HG03571 (cell line): Measurements from ENCODE around the gene PDXK.
"Not testable (repeated sequence)": the region's sequence is repeated elsewhere in the genome, so short reads cannot be mapped to it uniquely, and the experiment has no call there.

ENCODE experiments used
- ATAC-seq: cut with Tn5 transposase; IDR thresholded peaks from one replicate; pipeline ENCODE4 v1.9.1; 2021; ENCODE audit not compliant: unreplicated experiment

Gene PDXK

GRCh38 chr21:43718872-43719747 is at the start of gene PDXK:
TSS of gene PDXK (plus strand) at chr21:43719129. CDS start at chr21:43719295, 166 bp downstream.
- ATAC-seq, result peak; percentile 52

GRCh38 chr21:43669828-43670605 is 48.9 kb upstream of the PDXK start:
- ATAC-seq, result no peak

DNA sequence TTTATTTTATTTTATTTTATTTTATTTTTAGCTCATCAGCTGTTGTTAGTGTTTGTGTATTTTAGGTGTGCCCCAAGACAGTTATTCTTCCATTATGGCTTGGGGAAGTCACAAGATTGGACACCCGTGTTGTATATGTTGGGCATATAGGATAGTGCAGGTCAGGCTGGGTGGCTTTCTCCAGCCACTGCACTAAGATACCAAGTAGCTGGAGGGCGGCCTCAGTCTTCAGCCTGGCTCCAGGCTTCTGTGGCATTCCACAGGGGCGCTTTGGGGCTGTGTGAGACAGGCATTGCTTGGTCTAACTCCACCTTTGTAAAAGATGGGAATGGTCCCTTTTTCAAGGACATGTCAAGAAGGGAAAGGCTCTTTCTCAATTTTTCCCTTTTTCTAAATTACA is 43.1 kb upstream of the PDXK start:
- no peak for ATAC-seq

- ATAC-seq, result no peak
These were observed 42.5 kb upstream of the PDXK start for GRCh38 chr21:43676391-43676790.

GRCh38 chr21:43679951-43680350 is 39.0 kb upstream of the PDXK start:
- no peak for ATAC-seq

- not testable (repeated sequence) for ATAC-seq
These were observed 38.5 kb upstream of the PDXK start for GRCh38 chr21:43680421-43680820.

- no peak for ATAC-seq
These were observed 37.3 kb upstream of the PDXK start for GRCh38 chr21:43681650-43682049.

DNA sequence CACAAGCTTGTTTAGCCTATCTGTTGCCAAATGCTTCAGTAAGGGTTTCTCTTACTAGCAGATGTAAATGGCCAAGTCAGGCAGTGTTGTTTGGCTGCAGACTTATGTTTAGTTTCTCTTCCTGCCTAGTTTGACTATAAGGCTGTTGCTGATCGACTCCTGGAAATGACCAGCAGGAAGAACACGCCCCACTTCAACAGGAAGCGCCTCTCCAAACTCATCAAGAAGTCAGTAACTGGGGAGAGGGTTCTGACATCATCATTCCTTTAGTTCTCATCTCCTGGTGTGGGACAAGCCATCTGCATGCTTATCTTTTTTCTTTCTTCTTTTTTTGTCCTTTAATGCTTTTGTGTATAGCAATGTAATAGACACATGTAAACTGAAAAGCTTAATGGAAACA is 34.5 kb upstream of the PDXK start:
- no peak for ATAC-seq

GRCh38 chr21:43686811-43687565 is 31.9 kb upstream of the PDXK start:
- no peak for ATAC-seq

DNA sequence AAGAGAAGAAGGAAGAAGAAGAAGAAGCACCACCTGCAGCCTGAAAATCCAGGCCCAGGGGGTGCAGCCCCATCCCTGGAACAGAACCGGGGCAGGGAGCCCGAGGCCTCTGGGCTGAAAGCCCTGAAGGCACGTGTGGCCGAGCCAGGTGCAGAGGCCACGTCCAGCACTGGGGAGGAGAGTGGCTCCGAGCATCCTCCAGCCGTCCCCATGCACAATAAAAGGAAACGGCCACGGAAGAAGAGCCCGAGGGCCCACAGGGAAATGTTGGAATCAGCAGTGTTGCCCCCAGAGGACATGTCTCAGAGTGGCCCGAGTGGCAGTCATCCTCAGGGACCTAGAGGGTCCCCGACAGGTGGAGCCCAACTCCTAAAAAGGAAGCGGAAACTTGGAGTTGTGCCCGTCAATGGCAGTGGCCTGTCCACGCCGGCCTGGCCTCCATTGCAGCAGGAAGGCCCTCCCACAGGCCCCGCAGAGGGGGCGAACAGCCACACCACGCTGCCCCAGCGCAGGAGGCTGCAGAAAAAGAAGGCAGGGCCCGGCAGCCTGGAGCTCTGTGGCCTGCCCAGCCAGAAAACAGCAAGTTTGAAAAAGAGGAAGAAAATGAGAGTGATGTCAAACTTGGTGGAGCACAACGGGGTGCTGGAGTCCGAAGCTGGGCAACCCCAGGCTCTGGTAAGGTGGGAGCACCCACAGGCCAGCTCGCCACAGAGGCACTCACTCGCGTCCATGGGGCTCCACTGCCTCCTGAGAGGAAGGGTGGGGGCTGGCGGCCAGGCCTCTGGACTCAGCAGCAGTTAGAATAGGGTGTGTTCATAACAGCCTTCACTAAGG is 31.1 kb upstream of the PDXK start:
- no peak for ATAC-seq

GRCh38 chr21:43688906-43689305 is 30.0 kb upstream of the PDXK start:
- ATAC-seq, result no peak

DNA sequence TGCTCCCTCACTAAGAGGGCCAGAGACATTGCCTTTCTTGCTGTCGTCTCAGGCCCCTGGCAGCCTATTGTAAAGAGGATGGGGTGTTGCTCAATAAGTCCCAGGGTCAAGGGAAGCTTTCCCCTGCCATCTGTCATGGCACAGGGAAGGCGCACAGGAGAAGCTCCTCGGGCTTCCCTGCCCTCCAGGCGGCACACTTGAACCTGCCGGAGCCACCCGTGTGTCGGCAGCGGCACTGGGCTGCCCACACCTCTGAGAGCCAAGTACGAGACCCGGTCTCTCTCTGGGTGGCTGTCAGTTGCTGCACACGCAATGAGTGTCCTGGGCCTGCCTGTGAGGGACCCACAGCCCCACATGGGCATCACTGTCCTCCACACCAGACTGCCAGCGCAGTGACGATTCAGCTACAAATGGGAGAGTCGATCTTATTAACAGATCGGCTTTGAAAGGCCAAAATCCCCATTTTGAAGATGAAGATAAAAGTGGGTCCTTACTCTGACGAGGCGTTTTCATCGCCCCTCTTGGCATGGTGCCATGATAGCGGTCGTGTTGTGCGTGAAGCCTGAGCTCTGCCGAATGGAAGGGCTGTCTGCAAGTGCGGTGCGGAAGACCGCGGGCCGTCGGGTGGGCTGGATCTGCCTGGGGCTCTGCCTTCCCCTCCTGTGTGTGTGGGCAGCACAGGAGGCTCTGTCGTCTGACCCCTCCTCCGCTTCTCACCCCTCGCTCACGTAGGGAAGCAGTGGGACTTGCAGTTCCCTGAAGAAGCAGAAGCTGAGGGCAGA is 29.2 kb upstream of the PDXK start:
- no peak for ATAC-seq

GRCh38 chr21:43690346-43690745 is 28.6 kb upstream of the PDXK start:
- ATAC-seq, result no peak

DNA sequence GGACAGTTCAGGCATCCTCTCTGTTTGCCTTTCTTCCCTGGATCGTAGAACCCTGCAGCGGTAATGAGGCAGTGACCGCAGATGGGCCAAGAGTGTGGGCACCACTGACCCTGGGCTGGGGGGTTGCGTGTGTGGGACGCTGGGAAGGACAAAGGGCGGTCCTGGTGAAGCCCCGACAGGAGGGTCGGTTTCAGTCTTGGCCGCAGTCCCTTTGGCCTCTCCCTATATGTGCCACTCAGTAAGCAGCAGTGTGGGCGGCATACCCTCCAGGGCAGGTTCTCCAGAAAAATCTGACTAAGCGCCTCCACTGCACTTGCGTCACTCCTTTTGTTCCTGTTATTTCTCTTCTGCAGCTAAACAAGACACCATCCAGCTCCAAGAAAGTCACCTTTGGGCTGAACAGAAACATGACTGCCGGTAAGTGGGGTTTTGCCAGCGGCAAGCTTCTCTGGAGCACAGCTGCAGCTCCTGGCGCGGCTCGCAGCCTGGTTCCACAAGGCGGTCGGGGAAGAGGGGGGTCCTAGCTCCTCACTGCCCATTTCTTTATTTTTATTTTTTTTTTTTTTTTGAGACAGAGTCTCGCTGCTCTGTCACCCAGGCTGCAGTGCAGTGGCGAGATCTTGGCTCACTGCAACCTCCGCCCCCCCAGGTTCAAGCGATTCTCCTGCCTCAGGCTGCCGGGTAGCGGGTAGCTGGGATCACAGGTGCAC is 27.7 kb upstream of the PDXK start:
- ATAC-seq, result no peak

- ATAC-seq, result no peak
These were observed 27.1 kb upstream of the PDXK start for GRCh38 chr21:43691801-43692200.

DNA sequence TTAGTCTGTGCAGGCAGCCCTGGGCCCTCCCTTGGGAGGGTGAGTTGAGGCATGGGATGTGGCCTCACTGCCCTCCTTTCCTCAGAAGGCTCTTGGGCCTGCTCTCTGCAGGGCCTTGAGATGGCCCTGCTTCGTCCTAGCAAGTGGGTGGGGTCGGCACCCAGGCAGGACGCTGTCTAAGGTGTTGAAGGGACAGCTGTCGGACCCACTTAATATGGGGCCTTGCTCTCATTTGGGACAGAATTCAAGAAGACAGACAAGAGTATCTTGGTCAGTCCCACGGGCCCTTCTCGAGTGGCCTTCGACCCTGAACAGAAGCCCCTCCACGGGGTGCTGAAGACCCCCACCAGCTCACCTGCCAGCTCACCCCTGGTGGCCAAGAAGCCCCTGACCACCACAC is 26.0 kb upstream of the PDXK start:
- no peak for ATAC-seq

- no peak for ATAC-seq
These were observed 24.9 kb upstream of the PDXK start for GRCh38 chr21:43693981-43694380.

DNA sequence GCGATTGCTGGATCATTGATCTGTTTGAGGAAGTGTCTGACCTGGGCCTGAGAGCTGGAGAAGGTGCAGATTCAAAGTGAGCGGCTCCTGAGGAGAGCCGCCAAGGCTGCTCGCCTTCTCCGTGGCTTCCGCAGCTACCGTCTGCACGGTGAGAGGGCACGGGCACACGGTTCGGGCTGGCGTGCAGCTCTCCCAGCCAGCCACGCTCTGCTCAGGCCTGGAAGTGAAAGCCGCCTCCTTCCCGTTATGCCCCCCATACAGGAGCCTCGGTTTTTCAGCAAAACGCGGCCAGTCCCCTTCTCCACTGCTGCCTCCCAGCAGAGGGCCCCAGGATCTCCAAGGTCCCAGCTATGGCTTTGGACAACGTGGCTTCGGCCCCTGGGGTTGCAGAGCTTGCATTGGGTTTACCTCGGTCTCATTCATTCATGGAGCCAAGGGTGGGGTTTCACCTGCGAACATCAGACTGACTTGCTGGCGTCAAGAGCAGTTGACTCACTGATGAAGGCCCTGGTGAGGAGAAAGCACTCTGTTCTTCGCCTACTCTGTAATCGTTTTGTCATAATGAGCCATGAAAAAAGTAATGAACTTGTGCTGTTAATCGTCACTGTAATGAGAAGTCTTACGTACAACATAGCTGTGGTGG is 24.4 kb upstream of the PDXK start:
- no peak for ATAC-seq

- no peak for ATAC-seq
These were observed 22.7 kb upstream of the PDXK start for GRCh38 chr21:43696214-43696613.
